Inflammatory macrophage treated with lipopolysaccharide for 1 hour (primary cell): Measurements from ENCODE around the gene RPL32.

Experiments used
- DNase-seq, 2 donors: peaks; one replicate each; pipeline ENCODE4 v3.0.0-alpha.2; 2020 to 2022

RPL32 gene

DNA sequence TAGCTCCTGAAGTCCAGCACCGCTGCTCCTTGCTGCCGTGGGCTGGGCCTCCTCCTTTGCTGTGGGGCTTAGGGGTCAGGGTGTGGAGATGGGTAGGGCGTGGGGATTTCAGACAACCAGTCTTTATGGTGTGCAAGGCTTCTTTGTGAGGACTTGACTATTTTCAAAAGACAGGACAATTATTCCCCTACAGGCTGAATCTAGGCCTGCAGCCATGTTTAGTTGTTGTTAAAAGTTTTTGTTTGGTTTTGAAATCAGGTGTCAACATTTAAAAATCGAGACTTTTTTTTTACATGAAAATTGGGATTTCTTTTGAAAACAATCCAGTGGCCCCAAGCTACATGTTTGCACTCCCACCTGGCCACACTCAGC lies 10.6 kb downstream of the RPL32 start:
- no peak for DNase-seq

GRCh38 chr3:12829886-12830784 lies 11.2 kb downstream of the RPL32 start:
- DNase-seq, result no peak

DNA sequence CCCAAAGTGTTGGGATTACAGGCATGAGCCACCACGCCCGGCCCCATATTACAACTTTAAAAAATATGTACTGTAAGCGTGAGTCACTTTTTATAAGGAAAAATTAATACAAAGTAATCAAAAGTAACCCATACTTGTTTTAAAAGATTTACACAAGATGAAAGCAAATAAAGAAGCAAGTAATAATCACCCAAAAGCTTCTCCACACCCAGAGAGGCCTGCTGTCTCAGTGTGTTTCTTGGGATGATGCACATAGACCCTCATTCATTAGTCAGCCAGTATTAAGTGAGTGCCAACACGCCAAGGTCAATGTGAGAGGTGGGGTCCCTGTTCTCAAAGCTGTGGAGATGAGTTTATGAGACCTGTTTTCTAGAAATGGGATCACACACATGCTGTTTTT lies 12.0 kb downstream of the RPL32 start:
- no peak for DNase-seq

GRCh38 chr3:12828751-12829150 lies 12.6 kb downstream of the RPL32 start:
- DNase-seq, result no peak

DNA sequence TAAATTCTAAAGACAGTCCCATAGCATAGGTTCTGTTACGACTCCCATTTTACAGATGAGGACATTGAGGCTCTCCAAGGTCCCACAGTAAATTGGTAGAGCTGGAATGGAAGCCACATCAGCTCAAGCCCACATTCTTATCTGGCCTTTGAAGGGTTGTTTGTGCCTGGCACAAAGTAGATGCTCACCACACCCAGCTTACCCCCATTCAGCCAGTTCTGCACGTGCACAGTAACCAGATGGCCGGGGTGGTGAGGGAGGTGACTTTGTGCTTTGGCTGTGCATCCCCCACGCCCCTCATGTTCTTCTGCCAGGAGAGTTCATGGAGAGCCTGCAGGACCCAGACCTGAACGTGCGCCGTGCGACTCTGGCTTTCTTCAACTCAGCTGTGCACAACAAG lies 16.2 kb downstream of the RPL32 start:
- DNase-seq, result no peak

GRCh38 chr3:12824299-12824698 lies 17.1 kb downstream of the RPL32 start:
- no peak for DNase-seq

- peak in 1 of 2 donors; percentile 23 for DNase-seq
These were observed 18.5 kb downstream of the RPL32 start for GRCh38 chr3:12822725-12823373.

- DNase-seq, result no peak
These were observed 22.6 kb downstream of the RPL32 start for GRCh38 chr3:12818773-12819172.

DNA sequence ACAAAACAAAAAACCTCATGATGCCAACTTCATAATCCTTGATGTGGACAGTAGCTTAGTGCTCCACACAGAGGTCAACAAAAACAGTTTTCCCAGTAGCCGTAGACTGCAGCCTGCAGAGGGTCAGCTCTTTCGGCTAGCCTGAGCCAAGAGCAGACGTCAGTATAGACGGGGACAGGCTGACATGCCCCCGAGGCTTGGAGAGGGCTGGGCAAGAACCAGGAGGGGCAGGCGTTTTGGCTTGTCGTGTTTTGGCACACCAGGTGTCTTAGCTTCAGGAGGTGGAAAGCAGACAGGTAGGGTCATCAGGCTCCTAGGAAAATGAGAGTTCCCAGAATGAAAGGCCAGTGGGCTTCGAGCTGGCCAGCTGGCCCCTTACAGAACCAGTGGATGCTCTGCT lies 23.1 kb downstream of the RPL32 start:
- DNase-seq, result no peak

- DNase-seq, result no peak
These were observed 24.0 kb downstream of the RPL32 start for GRCh38 chr3:12817343-12817710.

GRCh38 chr3:12816521-12817342 lies 24.6 kb downstream of the RPL32 start:
- DNase-seq, result no peak

DNA sequence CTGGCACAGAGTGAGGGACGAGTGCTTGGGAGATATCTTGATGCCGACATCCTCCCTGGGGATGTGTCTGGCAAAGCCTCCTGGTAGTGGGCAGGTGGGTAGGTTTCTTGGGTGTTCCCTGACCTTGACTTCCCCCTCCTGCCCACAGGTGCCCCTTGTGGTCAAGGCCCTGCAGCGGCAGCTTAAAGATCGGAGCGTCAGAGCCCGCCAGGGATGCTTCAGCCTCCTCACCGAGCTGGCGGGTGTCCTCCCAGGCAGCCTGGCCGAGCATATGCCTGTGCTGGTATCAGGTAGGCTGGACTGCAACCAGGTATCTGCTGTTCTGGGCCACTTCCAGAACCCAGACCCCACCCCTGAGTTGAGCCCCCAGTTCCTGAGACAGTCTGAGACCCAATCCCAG lies 25.6 kb downstream of the RPL32 start:
- DNase-seq, result no peak

- DNase-seq, result no peak
These were observed 26.3 kb downstream of the RPL32 start for GRCh38 chr3:12815078-12815477.

DNA sequence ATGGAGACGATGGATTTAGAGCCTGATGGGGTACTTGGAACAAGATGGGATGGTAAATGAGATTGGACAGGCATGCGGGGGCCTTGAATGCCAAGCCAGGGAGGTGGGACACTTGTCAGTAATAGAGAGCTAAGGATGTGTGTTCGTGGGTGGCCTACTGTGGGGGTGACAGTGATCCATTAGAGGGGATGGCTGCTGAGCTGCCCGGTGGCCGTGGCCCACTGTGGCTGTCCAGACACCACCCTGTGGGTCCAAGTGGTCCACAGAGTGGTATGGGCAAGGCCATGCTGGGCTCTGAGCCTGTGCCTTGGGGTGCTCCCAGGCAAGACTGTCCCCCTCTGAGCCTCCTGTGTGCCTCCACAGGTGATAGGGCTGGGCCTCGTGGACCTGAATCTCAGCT lies 27.4 kb downstream of the RPL32 start:
- no peak for DNase-seq

GRCh38 chr3:12812812-12813211 lies 28.6 kb downstream of the RPL32 start:
- no peak for DNase-seq

GRCh38 chr3:12810961-12811360 lies 30.4 kb downstream of the RPL32 start:
- no peak for DNase-seq

- DNase-seq, result peak; percentile 80 to 93
These were observed 31.2 kb downstream of the RPL32 start for GRCh38 chr3:12810013-12810780.

GRCh38 chr3:12809435-12809834 lies 31.9 kb downstream of the RPL32 start:
- no peak for DNase-seq

- DNase-seq, result no peak
These were observed 32.4 kb downstream of the RPL32 start for GRCh38 chr3:12809001-12809400.

DNA sequence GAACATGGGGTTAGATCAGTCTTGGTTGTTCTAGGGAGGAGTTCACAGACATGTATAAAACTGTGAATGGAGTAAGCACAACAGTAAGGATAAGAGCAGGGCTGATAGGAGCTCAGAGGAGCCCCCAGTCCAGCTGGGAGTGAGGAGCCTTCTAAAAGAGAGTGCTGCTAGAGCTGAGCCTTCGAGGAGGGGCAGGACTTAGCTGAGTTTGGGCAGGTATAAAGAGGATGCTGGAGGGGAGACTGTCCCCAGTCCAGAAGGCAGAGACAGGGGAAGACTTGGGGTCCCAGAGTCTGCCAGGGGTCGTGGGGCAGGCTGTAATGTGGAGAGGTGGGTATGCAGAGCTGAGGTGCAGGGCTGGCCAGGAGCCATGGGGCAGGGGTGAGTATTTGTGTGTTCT lies 32.8 kb downstream of the RPL32 start:
- no peak for DNase-seq

GRCh38 chr3:12807601-12808359 lies 33.6 kb downstream of the RPL32 start:
- DNase-seq, result no peak

GRCh38 chr3:12807066-12807465 lies 34.3 kb downstream of the RPL32 start:
- DNase-seq, result no peak
